ENCODE results near the gene AKR1B15. TPM values are rescaled to one million over a fixed set of nuclear protein-coding genes. Genes with fewer than 3 reads are reported as not detected.
"Not testable (repeated sequence)": the region's sequence is repeated elsewhere in the genome, so short reads cannot be mapped to it uniquely, and the experiment has no call there.

The AKR1B15 gene
- total RNA-seq, 1 donor from 2014 or later = not detected

DNA sequence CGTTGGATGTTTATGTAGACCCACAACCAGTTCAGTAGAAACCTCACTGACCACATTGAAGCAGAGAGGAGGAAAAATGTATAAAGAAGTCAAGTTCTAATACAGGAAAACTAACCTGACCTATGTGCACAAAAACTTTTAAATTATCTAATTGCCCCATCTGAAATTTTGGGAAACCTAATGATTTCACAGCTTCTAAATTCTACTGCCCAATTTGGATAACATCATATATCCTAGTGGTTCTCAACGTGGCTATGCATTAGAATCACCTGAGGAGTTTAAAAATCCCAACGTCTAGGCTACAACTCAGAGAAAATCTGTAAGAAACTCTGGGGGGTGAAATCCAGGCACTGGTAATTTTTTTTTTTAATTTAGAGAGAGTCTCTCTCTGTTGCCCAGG lies 14.3 kb upstream of the AKR1B15 start:
- Mint-ChIP-seq H3K4me3 (no peak overlapping the region), H3K4me1 (no peaks in the 10 kb centered on the region), H3K36me3 (no peaks in the 10 kb centered on the region), H3K27ac (no peak overlapping the region), H3K9me3 (no peaks in the 10 kb centered on the region), H3K27me3 (ENCODE audit: insufficient read depth, low read depth) (no peaks in the 10 kb centered on the region)
- Histone ChIP-seq H3K79me2 (ENCODE audit: low read depth) (no peaks in the 10 kb centered on the region), H2AFZ (replicated peaks) (no peak overlapping the region), H3K27me3 (no peaks in the 10 kb centered on the region), H4K20me1 (ENCODE audit: low read depth) (no peaks in the 10 kb centered on the region), H3K9ac (no peak overlapping the region), H3F3A (ENCODE audit: low read depth) (no peaks in the 10 kb centered on the region), H3K9me3 (ENCODE audit: low read depth) (no peaks in the 10 kb centered on the region), H3K27ac (no peak overlapping the region), H3K4me3 (no peak overlapping the region), H3K36me3 (no peaks in the 10 kb centered on the region), H3K4me1 (no peaks in the 10 kb centered on the region), H3K4me2 (no peak overlapping the region)
- no peak for DNase-seq (ENCODE audit: low spot score)
- TF ChIP-seq EZH2 (IDR thresholded peaks at IDR 0.05) (no peak), EZH2phosphoT487 (IDR thresholded peaks at IDR 0.05) (no peak)
- TF ChIP-seq, protein P1, sequence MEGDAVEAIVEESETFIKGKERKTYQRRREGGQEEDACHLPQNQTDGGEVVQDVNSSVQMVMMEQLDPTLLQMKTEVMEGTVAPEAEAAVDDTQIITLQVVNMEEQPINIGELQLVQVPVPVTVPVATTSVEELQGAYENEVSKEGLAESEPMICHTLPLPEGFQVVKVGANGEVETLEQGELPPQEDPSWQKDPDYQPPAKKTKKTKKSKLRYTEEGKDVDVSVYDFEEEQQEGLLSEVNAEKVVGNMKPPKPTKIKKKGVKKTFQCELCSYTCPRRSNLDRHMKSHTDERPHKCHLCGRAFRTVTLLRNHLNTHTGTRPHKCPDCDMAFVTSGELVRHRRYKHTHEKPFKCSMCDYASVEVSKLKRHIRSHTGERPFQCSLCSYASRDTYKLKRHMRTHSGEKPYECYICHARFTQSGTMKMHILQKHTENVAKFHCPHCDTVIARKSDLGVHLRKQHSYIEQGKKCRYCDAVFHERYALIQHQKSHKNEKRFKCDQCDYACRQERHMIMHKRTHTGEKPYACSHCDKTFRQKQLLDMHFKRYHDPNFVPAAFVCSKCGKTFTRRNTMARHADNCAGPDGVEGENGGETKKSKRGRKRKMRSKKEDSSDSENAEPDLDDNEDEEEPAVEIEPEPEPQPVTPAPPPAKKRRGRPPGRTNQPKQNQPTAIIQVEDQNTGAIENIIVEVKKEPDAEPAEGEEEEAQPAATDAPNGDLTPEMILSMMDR (IDR thresholded peaks at IDR 0.05) = no peak

DNA sequence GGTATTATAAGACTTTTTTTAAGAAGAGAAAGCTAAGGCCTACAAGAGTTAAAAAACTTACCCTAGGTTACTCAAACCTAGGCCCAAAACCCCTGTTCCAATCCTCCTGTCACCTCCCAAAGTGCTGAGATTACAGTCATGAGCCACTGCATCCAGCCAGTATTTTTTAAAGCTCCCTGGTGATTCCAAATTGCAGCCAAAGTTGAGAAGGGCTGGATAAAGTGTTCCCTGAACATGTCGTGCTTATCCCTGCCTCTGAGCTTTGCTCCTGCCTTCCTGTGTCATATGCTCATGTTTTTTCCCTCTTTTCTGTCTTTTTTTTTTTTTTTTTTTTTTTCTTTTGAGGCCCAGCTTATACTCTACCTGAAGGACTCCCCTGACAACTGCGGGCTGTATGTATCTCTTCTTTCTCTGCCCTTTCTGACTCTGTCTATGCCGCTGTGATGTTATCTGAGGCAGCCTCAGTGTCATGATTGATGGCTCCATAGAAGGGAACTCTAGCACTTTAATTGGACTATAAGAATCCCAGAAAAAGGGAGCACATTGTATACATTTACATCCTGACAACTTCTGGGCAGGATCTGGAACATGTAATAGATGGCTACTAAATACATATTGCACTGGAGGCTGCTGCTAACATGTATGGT lies 13.5 kb upstream of the AKR1B15 start:
- H3K4me1 Mint-ChIP-seq = no peaks in the 10 kb centered on the region
- no peaks in the 10 kb centered on the region for H3K9me3 ChIP-seq (ENCODE audit: low read depth)
- H3K27me3 ChIP-seq = no peaks in the 10 kb centered on the region
- no peak overlapping the region for H3K4me2 ChIP-seq
- no peak overlapping the region for H3K9ac ChIP-seq
- no peak overlapping the region for H3K4me3 ChIP-seq
- H3K4me1 ChIP-seq = no peaks in the 10 kb centered on the region
- no peak overlapping the region for H3K27ac ChIP-seq
- H3F3A ChIP-seq (ENCODE audit: low read depth) = no peaks in the 10 kb centered on the region
- H3K79me2 ChIP-seq (ENCODE audit: low read depth) = no peaks in the 10 kb centered on the region
- H3K4me3 Mint-ChIP-seq = no peak overlapping the region
- no peak overlapping the region for H3K27ac Mint-ChIP-seq
- no peak for DNase-seq (ENCODE audit: low spot score)
- no peaks in the 10 kb centered on the region for H3K36me3 ChIP-seq
- no peak overlapping the region for H2AFZ ChIP-seq (replicated peaks)
- TF ChIP-seq EZH2phosphoT487 (IDR thresholded peaks at IDR 0.05) = no peak
- TF ChIP-seq, protein P1 (IDR thresholded peaks at IDR 0.05) = no peak
- TF ChIP-seq EZH2 (IDR thresholded peaks at IDR 0.05) = no peak
- H4K20me1 ChIP-seq (ENCODE audit: low read depth) = no peaks in the 10 kb centered on the region
- no peaks in the 10 kb centered on the region for H3K36me3 Mint-ChIP-seq
- H3K9me3 Mint-ChIP-seq = no peaks in the 10 kb centered on the region
- no peaks in the 10 kb centered on the region for H3K27me3 Mint-ChIP-seq (ENCODE audit: insufficient read depth, low read depth)

DNA sequence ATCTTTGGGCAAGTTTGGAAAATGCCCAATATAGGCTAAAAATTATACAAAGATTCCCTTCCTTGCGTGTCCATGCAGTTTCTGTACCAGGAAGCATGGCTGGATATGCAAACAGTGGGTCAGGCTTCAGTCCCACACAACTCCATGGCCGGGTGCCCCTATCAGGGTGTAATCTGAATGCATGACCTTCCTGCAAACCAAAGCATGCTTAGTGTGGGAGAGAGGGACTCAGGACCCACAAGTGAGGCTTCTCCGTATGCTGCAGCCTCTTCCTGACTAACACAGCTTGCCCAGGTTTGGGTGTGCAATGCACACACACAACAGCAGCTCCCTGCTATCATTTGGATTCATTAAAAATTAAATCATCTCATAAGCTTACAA lies 13.0 kb upstream of the AKR1B15 start:
- Histone ChIP-seq H3F3A (ENCODE audit: low read depth) (no peaks in the 10 kb centered on the region), H2AFZ (replicated peaks) (no peak overlapping the region), H3K79me2 (ENCODE audit: low read depth) (no peaks in the 10 kb centered on the region), H4K20me1 (ENCODE audit: low read depth) (no peaks in the 10 kb centered on the region), H3K27me3 (no peaks in the 10 kb centered on the region), H3K9me3 (ENCODE audit: low read depth) (no peaks in the 10 kb centered on the region), H3K27ac (no peak overlapping the region), H3K9ac (no peak overlapping the region), H3K36me3 (no peaks in the 10 kb centered on the region), H3K4me3 (no peak overlapping the region), H3K4me2 (no peak overlapping the region), H3K4me1 (no peaks in the 10 kb centered on the region)
- no peaks in the 10 kb centered on the region for H3K4me1 Mint-ChIP-seq
- H3K27me3 Mint-ChIP-seq (ENCODE audit: insufficient read depth, low read depth) = no peaks in the 10 kb centered on the region
- TF ChIP-seq, protein P1 (IDR thresholded peaks at IDR 0.05) = no peak
- no peak for TF ChIP-seq EZH2phosphoT487 (IDR thresholded peaks at IDR 0.05)
- TF ChIP-seq EZH2 (IDR thresholded peaks at IDR 0.05) = no peak
- H3K4me3 Mint-ChIP-seq = no peak overlapping the region
- no peak for DNase-seq (ENCODE audit: low spot score)
- H3K27ac Mint-ChIP-seq = no peak overlapping the region
- H3K36me3 Mint-ChIP-seq = no peaks in the 10 kb centered on the region
- no peaks in the 10 kb centered on the region for H3K9me3 Mint-ChIP-seq

DNA sequence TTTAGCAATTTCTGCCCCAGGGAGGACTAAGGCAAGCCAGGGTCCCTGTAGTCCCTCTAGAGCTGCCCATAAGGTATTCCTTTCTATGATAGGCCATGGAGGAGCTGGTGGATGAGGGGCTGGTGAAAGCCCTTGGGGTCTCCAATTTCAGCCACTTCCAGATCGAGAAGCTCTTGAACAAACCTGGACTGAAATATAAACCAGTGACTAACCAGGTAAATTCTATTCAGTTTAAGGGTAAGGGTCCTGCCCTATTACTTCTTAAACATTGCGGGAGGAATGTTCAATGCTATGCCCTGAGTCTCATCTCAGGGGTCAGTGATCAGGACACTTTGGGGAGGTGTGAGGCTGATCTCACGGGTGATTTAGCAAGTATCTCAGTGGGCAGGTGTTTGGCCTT lies 12.4 kb upstream of the AKR1B15 start:
- not testable (repeated sequence) for H3K27ac Mint-ChIP-seq; H3K4me2 ChIP-seq; H3K36me3 ChIP-seq; H3F3A ChIP-seq (ENCODE audit: low read depth); H3K36me3 Mint-ChIP-seq; H2AFZ ChIP-seq (replicated peaks); H3K4me1 ChIP-seq; H3K4me3 ChIP-seq; DNase-seq (ENCODE audit: low spot score); H3K79me2 ChIP-seq (ENCODE audit: low read depth); H3K27ac ChIP-seq; H3K27me3 ChIP-seq; H3K9me3 ChIP-seq (ENCODE audit: low read depth); H3K9me3 Mint-ChIP-seq; H4K20me1 ChIP-seq (ENCODE audit: low read depth); H3K4me3 Mint-ChIP-seq; H3K27me3 Mint-ChIP-seq (ENCODE audit: insufficient read depth, low read depth); H3K9ac ChIP-seq; H3K4me1 Mint-ChIP-seq

- H3K4me2 ChIP-seq; H3K36me3 ChIP-seq; H3K4me1 ChIP-seq; H3K27me3 Mint-ChIP-seq (ENCODE audit: insufficient read depth, low read depth); H3K4me3 Mint-ChIP-seq; H3K4me3 ChIP-seq; H3K79me2 ChIP-seq (ENCODE audit: low read depth); H3K27ac Mint-ChIP-seq; H3K27me3 ChIP-seq; H2AFZ ChIP-seq (replicated peaks); H3K4me1 Mint-ChIP-seq; H3K27ac ChIP-seq; H4K20me1 ChIP-seq (ENCODE audit: low read depth); H3F3A ChIP-seq (ENCODE audit: low read depth); H3K9me3 ChIP-seq (ENCODE audit: low read depth); H3K9me3 Mint-ChIP-seq; DNase-seq (ENCODE audit: low spot score); H3K9ac ChIP-seq; H3K36me3 Mint-ChIP-seq: not testable (repeated sequence)
These were observed 11.6 kb upstream of the AKR1B15 start for GRCh38 chr7:134537273-134537781.

All from neural progenitor cell (in vitro differentiated cells).